IPS DF 4.7 (cell line): ENCODE data around the gene CSTPP1.
"Not testable (repeated sequence)": the region's sequence is repeated elsewhere in the genome, so short reads cannot be mapped to it uniquely, and the experiment has no call there.

Experiments
- DNase-seq: peaks from one replicate; pipeline ENCODE4 v3.0.0-alpha.2; 2013; ENCODE audit warnings: low spot score; ENCODE audit errors: extremely low read depth

The CSTPP1 gene

GRCh38 chr11:46912526-46913150 is 23.9 kb upstream of the CSTPP1 start:
- DNase-seq, result no peak

- DNase-seq, result no peak
These were observed 23.1 kb upstream of the CSTPP1 start for GRCh38 chr11:46913484-46913883.

GRCh38 chr11:46914363-46914762 is 22.2 kb upstream of the CSTPP1 start:
- no peak for DNase-seq

DNA sequence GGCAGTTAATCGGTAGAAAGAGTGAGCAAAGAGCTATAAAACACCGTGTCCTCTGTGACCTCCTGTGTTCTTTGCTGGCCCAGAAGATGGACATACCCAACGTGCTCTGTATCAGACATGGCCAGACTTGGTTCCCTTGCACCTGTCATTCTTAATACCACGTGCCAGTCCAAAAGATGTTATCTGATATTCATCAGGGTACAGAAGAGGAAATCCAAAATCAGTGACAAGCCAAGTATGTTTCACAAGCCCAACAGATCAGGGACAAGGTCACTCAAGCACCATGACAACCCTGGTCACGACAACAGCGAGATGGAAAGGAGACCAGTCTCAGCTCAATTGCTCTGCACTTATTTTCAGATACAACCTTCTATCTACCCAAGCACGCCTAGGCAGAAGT is 21.7 kb upstream of the CSTPP1 start:
- no peak for DNase-seq

DNA sequence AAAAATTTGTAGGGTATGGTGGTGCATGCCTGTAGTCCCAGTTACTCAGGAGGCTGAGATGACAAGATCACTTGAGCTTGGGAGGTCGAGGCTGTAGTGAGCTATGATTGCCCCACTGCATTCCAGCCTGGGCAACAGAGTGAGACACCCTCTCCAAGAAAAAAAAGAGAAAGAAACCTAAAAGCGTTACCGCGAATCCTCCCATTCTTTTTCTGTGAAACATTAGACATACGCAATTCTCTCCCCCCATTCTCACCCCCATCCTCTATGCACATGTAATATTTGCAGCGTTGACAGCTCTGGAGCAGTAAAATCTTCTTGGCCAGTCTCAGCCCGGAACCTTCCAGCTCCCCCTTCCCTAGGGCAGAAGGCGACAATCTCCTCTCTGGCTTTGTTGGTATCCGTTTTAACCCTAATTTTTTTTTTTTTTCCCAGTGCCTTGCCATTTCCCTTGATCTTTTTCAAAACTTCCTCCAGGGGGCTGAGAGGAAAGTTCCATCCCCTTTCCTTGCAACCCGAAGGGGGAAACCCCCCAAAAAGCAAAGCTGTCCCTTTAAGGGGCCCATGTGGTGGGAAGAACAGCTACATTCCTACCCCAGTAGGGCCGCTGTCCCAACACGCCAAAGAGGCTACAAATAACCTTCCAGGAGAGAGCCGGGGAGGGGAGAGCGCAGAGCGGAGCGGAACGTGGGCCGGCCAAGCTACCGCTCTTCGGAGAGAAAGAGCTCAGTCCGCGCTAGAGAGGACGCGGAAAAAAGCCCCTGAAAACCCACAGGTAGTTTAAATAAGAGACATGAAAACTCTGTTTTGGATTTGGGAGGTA is 20.1 kb upstream of the CSTPP1 start:
- DNase-seq, result no peak

DNA sequence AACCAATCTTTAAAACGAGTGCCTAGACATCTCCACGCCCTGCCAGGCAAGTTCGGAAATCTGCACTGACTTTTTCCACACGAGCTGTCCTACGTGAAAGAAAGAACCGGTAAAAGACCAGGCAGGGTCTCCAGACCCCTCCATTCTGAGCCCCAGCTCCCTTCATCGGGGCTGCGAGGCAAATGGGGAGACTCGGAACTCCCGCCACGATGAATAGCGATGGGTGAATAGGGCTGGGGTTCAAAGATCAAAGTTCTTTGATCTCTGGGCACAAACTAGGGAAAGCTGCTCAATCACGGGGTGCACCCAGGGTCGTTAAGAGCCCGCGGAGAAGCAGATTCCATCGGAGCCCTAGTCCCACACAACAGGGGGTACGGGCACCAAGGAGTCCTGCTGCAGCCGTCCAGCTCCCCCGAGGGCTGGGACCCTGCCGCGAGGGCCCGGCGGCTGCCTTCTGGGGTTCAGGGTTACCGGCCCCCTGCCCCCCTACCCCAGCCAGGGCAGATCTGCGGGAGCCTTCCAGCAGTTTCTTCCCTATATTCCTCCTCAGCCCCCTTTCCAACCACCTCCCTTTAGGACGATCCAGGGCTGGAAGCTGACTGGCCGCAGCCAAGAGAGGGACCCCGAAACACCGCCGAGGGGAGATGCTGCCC is 19.3 kb upstream of the CSTPP1 start:
- DNase-seq, result no peak

DNA sequence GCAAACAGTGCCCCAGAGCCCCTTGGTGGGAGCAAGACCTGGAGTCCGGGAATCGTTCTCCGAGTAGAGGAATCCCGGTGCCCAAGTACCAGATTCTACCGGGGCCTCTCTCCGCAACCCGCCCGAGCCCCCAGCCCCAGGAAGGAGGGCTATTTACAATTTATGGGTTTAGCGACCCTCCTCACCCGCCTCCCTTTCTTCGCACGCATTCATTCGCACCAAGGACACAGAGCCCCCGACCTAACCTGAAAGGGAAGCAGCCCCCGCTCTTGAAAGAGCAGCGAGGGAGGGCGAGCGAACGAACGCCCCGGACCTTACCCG is 18.8 kb upstream of the CSTPP1 start:
- DNase-seq, result no peak

DNA sequence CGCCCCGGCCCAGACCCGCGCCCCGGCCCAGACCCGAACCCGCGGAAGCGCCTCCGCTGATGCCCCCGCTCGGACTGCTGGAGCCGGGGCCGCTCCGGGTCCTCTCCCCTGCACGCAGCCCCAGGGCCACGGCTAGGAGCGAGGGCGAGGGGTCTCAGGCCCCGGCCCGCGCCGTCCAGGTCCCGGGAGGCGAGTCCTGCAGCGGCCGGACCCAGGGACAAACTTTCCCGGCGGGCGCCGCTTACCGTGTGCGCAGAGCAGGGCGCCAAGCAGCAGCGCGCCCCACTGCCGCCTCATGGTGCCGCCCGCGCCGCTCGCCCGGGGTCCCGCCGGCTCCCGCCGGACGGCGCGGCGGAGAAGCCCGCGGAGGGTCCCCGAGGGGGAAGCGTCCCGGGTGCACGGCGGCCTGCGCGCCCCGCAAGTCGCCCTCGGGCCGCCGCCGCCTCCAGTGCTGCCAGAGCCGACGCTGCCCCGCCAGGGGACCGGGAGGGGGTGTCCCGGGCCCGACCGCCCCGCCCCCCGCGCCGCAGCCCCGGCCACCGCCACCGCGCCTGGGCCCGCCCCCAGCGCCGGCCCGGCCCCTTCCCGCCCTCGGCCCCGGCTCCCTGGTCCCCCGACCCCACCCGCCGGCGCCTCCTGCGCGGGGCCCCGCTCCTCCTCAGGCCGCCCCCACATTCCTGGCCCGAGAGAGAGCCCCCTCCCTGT is 18.3 kb upstream of the CSTPP1 start, which contains the start of gene LRP4:
TSS of gene LRP4 (minus strand) at position 468 of the 705 bp plus-strand sequence. CDS start at position 297, 171 bp downstream.
- DNase-seq, result no peak

DNA sequence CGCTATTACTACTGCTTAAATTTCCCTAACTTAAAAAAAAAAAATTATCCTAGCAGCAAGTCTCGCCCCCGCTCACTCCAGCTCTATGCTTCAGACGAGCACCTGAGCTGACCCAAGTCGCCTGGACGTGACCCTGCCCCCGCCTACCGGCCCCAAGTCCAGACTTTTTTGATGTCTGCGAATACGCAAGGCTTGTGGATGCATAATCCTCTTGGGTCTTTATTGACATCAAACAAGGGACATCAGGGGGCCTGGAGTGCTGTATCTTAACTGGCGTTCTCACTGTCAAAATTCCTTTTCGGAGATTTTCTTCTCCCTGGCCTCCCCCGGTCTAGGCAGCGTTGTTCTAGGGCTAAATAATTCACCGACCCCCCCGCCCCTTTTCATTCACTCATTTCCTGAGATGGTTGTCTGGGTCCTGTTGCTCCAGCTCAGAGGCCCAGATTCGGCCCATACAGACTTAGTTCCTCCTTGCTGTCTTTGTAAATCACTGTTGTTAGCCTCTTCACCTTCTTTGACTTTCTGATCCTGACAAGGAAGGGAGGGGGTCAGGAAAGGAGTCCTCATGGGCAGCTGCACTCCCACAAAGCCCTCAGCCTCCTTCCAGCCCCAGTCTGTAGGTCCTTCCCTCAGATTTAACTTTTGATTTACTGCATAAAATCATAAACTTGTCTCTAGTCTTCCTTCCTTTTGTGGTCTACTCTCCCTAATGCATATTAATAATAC is 17.6 kb upstream of the CSTPP1 start:
- no peak for DNase-seq

DNA sequence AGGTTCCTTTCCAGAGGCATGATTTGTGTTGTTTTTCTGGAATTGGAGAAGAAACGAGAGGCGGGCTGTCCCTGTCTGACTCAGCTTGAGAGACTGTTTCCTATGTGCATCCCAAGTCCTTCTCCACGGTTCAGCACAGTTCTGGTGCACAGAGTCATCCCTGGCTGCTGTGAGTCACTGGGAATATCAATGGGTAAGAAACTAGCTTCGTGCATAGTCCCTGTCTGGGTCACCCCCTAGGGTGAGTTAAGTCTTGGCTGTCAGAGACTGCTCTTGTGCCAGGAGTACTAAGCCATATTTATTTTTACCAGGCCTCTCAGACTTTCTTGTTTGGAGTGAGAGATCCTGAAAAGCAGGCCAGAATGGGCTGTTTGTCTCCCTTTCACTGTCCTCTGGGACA is 15.8 kb upstream of the CSTPP1 start:
- no peak for DNase-seq

- not testable (repeated sequence) for DNase-seq
These were observed 8.6 kb upstream of the CSTPP1 start for GRCh38 chr11:46927928-46928327.

- DNase-seq, result not testable (repeated sequence)
These were observed 7.9 kb upstream of the CSTPP1 start for GRCh38 chr11:46928701-46929100.

- no peak for DNase-seq
These were observed 6.5 kb upstream of the CSTPP1 start for GRCh38 chr11:46930089-46930488.

DNA sequence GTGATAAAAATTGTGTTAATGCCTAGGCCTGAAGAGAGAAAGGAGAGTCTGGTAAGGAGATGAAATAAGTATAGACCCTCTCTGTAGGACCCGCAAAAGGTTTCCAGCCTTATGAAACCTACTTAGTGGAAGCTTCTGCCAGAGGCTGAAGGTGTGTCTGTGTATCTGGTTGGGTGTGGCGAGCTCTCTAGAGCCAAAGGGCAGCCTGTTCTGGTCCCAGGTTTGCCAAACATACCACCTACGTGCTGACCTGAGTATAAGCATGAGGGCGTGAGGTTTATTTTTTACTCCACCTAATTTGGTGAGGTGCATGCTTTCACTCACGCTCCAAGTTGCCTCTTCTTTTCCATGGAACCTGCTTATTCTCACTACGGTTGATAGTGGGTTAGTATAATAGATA is 5.6 kb downstream of the CSTPP1 start:
- DNase-seq, result no peak

- no peak for DNase-seq
These were observed 8.0 kb downstream of the CSTPP1 start for GRCh38 chr11:46944356-46945075.

- no peak for DNase-seq
These were observed 11.0 kb downstream of the CSTPP1 start for GRCh38 chr11:46947399-46948077.

DNA sequence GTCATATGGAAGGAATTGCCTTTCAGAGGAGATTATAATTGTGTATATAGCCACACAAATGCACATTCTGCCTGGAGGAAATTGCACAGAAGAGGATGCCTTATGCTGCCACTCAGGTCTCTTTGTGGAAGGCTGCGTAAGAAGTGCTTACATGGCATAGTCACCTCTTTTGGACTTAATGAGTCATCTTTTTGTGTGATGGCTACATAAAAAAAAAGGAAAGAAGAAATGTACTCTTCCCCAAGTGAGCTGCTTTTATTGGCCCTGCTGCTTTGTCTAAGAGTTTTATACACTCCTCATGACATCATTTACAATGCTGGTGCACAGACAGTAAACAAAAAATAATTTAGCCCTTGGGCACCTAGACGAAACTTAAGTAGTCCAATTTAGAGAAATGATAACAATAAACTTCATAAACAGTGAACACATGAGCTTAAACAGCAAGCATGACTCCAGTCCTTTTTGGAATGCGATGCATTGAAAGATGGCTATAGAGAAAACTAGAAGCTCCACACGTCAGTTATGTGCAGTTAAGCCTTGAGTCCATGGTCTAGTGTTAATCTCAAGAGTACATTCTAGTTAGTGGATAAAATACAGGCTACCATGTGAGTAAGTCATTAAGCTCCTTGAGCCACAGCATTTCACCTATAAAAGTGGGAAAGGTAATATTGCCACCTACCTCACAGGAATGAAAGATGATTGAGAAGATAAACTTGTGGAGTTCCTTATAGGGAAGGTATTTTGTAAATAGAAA is 12.0 kb downstream of the CSTPP1 start:
- DNase-seq, result no peak

DNA sequence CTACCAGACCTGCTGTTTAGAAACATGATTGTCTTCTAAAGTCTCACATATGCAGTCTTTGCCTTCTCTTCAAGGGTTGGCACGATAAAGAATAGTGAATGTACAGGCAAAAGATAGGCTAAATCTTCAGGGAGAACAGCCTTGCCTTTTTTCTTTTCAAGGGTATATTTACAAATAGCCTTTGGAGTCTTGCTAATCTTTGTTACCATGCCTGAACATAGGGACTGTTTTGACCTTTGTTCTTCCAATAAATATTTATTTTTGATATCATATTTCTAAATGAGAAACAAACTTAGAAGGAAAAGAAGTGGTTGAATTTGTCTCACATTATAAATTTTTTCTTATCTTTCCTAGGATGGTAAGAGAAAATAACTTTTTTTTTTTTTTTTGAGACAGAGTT is 12.7 kb downstream of the CSTPP1 start:
- no peak for DNase-seq

DNA sequence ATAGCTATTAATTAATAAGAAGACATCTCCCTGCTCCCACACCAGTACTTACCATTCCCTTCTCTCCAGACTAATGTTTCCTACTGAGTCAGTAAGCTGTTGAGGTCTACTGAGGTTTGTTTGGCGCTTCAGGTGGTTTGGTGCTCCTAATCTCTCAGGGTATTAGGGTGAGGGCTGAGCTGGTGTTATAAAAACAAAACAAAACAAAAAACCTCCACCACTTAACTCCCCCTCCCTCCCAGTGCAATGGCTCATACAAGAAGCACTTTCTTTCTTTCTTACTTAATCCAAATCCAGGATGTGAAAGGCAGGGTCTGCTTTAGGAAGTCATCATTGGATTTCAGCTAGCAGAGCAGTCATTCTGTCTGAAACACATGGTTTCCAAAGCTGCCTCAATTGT is 15.3 kb downstream of the CSTPP1 start:
- DNase-seq, result no peak
